HG02840 (cell line): ENCODE measurements around the gene TMEM59.
"Not testable (repeated sequence)": the region's sequence is repeated elsewhere in the genome, so short reads cannot be mapped to it uniquely, and the experiment has no call there.

Experiments used
- ATAC-seq: cut with Tn5 transposase; IDR thresholded peaks from one replicate; pipeline ENCODE4 v1.9.1; 2021; ENCODE audit warnings: mild to moderate bottlenecking, moderate library complexity, moderate number of reproducible peaks; ENCODE audit not compliant: unreplicated experiment, low FRiP score

TMEM59 gene

GRCh38 chr1:54014009-54014629 is 38.9 kb downstream of the TMEM59 start:
- ATAC-seq: no peak

- ATAC-seq: no peak
Observed at GRCh38 chr1:54013393-54014008, 39.5 kb downstream of the TMEM59 start.

- ATAC-seq: no peak
Observed at GRCh38 chr1:54012863-54013262, 40.1 kb downstream of the TMEM59 start.

- no peak for ATAC-seq
Observed at GRCh38 chr1:54012008-54012325, 41.0 kb downstream of the TMEM59 start.

- ATAC-seq: no peak
Observed at GRCh38 chr1:54011316-54012007, 41.5 kb downstream of the TMEM59 start.

- no peak for ATAC-seq
Observed at GRCh38 chr1:54010415-54011117, 42.4 kb downstream of the TMEM59 start.

GRCh38 chr1:54009406-54009805 is 43.6 kb downstream of the TMEM59 start:
- ATAC-seq: no peak

- ATAC-seq: no peak
Observed at GRCh38 chr1:54008876-54009275, 44.1 kb downstream of the TMEM59 start.

GRCh38 chr1:54007613-54008012 is 45.4 kb downstream of the TMEM59 start:
- no peak for ATAC-seq

GRCh38 chr1:54006508-54006907 is 46.5 kb downstream of the TMEM59 start:
- no peak for ATAC-seq

GRCh38 chr1:54004481-54005049 is 48.4 kb downstream of the TMEM59 start:
- no peak for ATAC-seq

GRCh38 chr1:54003750-54004480 is 49.1 kb downstream of the TMEM59 start:
- not testable (repeated sequence) for ATAC-seq

- no peak for ATAC-seq
Observed at GRCh38 chr1:54003249-54003646, 49.8 kb downstream of the TMEM59 start.

GRCh38 chr1:54002544-54003248 is 50.3 kb downstream of the TMEM59 start:
- no peak for ATAC-seq

GRCh38 chr1:54001591-54001990 is 51.4 kb downstream of the TMEM59 start:
- ATAC-seq: no peak

GRCh38 chr1:53999920-54000319 is 53.1 kb downstream of the TMEM59 start:
- no peak for ATAC-seq

- no peak for ATAC-seq
Observed at GRCh38 chr1:53998223-53998622, 54.8 kb downstream of the TMEM59 start.

GRCh38 chr1:53995683-53996082 is 57.3 kb downstream of the TMEM59 start:
- no peak for ATAC-seq

- ATAC-seq: not testable (repeated sequence)
Observed at GRCh38 chr1:53994516-53994915, 58.5 kb downstream of the TMEM59 start.
